Breast epithelium (tissue), 4 donors: ENCODE results near the gene LZTFL1. TPM values are rescaled to one million over a fixed set of nuclear protein-coding genes. Genes with fewer than 3 reads are reported as not detected.

Experiments
- DNase-seq, 2 donors: peaks; one replicate each; pipeline ENCODE4 v3.0.0-alpha.2; 2019; ENCODE audit warnings: low spot score in 2 of 2
- H3K27ac ChIP-seq, 2 donors: fragments of 200-600 bp; sonication (generic) in 1 of 2; one replicate each; pipeline ENCODE4 v1.5.1; 2016 to 2019; ENCODE audit warnings: mild to moderate bottlenecking in 1 of 2
- H3K27me3 ChIP-seq, 2 donors: fragments of 200-600 bp; sonication (generic) in 1 of 2; one replicate each; pipeline versions ENCODE4 v1.5.1 to v1.6.0; 2017 to 2019; ENCODE audit warnings: control low read depth in 1 of 2, mild to moderate bottlenecking in 1 of 2
- H3K36me3 ChIP-seq: fragments of 200-600 bp; one replicate; pipeline ENCODE4 v1.5.1; 2019
- H3K4me1 ChIP-seq, 2 donors: fragments of 200-600 bp; sonication (generic); one replicate each; pipeline ENCODE4 v1.5.1; 2016 to 2019; ENCODE audit warnings: control low read depth in 1 of 2
- H3K4me3 ChIP-seq, 3 donors: fragments of 200-600 bp; sonication (generic); 1 replicate in 2 of 3; 2 replicates in 1 of 3; pipeline ENCODE4 v1.5.1; 2016 to 2019; ENCODE audit warnings: mild to moderate bottlenecking in 3 of 3, moderate library complexity in 2 of 3
- H3K9me3 ChIP-seq, 2 donors: fragments of 200-600 bp; sonication (generic) in 1 of 2; one replicate each; pipeline ENCODE4 v1.5.1; 2016 to 2019; ENCODE audit warnings: control low read depth in 1 of 2
- POLR2A ChIP-seq: fragments of 450-650 bp; IDR thresholded peaks from one replicate; pipeline ENCODE4 v1.6.1; 2016; ENCODE audit warnings: antibody characterized with exemption, mild to moderate bottlenecking, moderate library complexity
- POLR2AphosphoS5 ChIP-seq, 3 donors: sonication (generic); formaldehyde crosslinking; IDR thresholded peaks; one replicate each; pipeline ENCODE4 v1.6.1; 2017; ENCODE audit warnings: antibody characterized with exemption in 3 of 3
- intact Hi-C: fragments of 100-400 bp; cut with DNase I; formaldehyde crosslinking; loops from one replicate; pipeline ENCODE4 v1.15.1; 2023; ENCODE audit warnings: low total_unique reads
- total RNA-seq, 3 donors: library from RNA; depleted of rRNA; stranded (reverse); fragments of >200 nt; gene quantifications; one replicate each; pipeline ENCODE4 v1.1.0, GENCODE V29; 2016
- TF ChIP-seq, protein P1 (sequence below), 3 donors: fragments of 450-650 bp; IDR thresholded peaks; one replicate each; pipeline ENCODE4 v1.5.1; 2016 to 2017; ENCODE audit warnings: antibody characterized with exemption in 3 of 3, mild to moderate bottlenecking in 3 of 3, moderate library complexity in 3 of 3

LZTFL1 gene
- total RNA-seq, 3 donors from 2014 or later = 17.0 to 39.2 (median 22.1) TPM

GRCh38 chr3:45826321-45826720 lies 15.6 kb downstream of the LZTFL1 start:
- DNase-seq = no peak
- intact Hi-C loops = no loop called here
- Histone ChIP-seq H3K27me3 (no peaks in the 10 kb centered on the region), H3K4me3 (no peak overlapping the region), H3K27ac (no peak overlapping the region), H3K36me3 (peaks cover 4% of the 10 kb centered on the region), H3K9me3 (no peaks in the 10 kb centered on the region), H3K4me1 (no peaks in the 10 kb centered on the region)
- TF ChIP-seq POLR2A = no peak
- TF ChIP-seq POLR2AphosphoS5 (IDR thresholded peaks at IDR 0.05) = no peak
- TF ChIP-seq, protein P1, sequence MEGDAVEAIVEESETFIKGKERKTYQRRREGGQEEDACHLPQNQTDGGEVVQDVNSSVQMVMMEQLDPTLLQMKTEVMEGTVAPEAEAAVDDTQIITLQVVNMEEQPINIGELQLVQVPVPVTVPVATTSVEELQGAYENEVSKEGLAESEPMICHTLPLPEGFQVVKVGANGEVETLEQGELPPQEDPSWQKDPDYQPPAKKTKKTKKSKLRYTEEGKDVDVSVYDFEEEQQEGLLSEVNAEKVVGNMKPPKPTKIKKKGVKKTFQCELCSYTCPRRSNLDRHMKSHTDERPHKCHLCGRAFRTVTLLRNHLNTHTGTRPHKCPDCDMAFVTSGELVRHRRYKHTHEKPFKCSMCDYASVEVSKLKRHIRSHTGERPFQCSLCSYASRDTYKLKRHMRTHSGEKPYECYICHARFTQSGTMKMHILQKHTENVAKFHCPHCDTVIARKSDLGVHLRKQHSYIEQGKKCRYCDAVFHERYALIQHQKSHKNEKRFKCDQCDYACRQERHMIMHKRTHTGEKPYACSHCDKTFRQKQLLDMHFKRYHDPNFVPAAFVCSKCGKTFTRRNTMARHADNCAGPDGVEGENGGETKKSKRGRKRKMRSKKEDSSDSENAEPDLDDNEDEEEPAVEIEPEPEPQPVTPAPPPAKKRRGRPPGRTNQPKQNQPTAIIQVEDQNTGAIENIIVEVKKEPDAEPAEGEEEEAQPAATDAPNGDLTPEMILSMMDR (IDR thresholded peaks at IDR 0.05) = no peak

DNA sequence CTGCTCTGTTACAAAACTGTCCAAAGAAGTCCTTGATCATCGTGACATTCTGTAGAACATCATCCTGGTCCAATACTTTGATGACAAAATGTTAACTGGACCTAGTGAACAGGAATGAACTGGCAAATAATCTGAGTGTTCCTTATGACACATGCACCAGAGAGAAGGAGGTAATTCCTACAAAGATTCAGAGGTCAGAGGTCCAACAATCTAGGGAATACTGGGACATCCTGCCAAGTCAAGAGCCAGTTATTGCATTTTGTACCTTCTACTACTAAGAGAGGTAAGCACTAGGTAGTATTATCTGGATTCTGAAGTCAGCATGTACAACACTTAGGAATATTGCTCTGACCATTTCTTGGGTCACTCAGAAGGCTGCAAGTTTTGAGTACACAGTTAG lies 20.8 kb downstream of the LZTFL1 start:
- intact Hi-C loops = no loop called here
- peaks cover 0 to 5% of the 10 kb centered on the region in 2 donors for H3K4me1 ChIP-seq
- no peak overlapping the region for H3K4me3 ChIP-seq
- no peak for DNase-seq
- no peaks in the 10 kb centered on the region for H3K27me3 ChIP-seq
- no peak overlapping the region for H3K27ac ChIP-seq
- peaks cover 0 to 3% of the 10 kb centered on the region in 2 donors for H3K9me3 ChIP-seq
- TF ChIP-seq POLR2AphosphoS5 (IDR thresholded peaks at IDR 0.05) (no peak), POLR2A (no peak)
- TF ChIP-seq, protein P1 (IDR thresholded peaks at IDR 0.05) = no peak
- H3K36me3 ChIP-seq = no peaks in the 10 kb centered on the region

GRCh38 chr3:45819543-45819942 lies 22.4 kb downstream of the LZTFL1 start:
- H3K27me3 ChIP-seq = no peaks in the 10 kb centered on the region
- H3K9me3 ChIP-seq = peaks cover 0 to 3% of the 10 kb centered on the region in 2 donors
- no peaks in the 10 kb centered on the region for H3K36me3 ChIP-seq
- intact Hi-C loops = no loop called here
- no peak overlapping the region for H3K4me3 ChIP-seq
- no peak for DNase-seq
- no peak for TF ChIP-seq POLR2AphosphoS5 (IDR thresholded peaks at IDR 0.05)
- TF ChIP-seq, protein P1 (IDR thresholded peaks at IDR 0.05) = no peak
- TF ChIP-seq POLR2A = no peak
- H3K4me1 ChIP-seq = peaks cover 0 to 5% of the 10 kb centered on the region in 2 donors
- H3K27ac ChIP-seq = peak overlapping the region in 1 of 2 donors; percentile 87

GRCh38 chr3:45817831-45818522 lies 23.9 kb downstream of the LZTFL1 start:
- Histone ChIP-seq H3K4me3 (no peak overlapping the region), H3K4me1 (peaks cover 0 to 5% of the 10 kb centered on the region in 2 donors), H3K9me3 (peaks cover 0 to 3% of the 10 kb centered on the region in 2 donors), H3K27ac (peak overlapping the region; percentile 83 to 87), H3K36me3 (no peaks in the 10 kb centered on the region), H3K27me3 (no peaks in the 10 kb centered on the region)
- peak in 1 of 2 donors; percentile 83 for DNase-seq
- TF ChIP-seq POLR2A = no peak
- TF ChIP-seq, protein P1 (IDR thresholded peaks at IDR 0.05) = no peak
- TF ChIP-seq POLR2AphosphoS5 (IDR thresholded peaks at IDR 0.05) = peak in 2 of 3 donors; percentile 66 to 83
- intact Hi-C loops = no loop called here

DNA sequence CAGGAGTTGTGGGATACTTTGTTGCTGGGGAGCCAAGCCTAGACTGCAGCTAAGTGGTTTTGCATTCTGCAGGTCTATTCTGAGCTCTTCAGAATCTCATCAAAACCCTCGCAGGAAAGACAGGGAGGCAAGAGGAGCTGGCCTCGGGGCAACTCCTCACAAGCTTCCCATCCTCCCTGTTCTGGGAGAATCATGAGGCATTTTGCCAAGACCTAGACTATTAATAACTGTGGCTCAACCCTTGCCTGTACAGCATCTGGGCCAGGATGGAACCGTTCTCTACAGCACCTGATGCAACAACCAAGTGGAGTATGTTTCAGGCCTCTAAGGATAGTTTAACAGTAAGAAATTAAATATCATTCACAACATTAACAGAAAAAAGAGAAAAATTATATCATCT lies 25.4 kb downstream of the LZTFL1 start:
- intact Hi-C loops = no loop called here
- TF ChIP-seq POLR2A = no peak
- no peak for TF ChIP-seq POLR2AphosphoS5 (IDR thresholded peaks at IDR 0.05)
- TF ChIP-seq, protein P1 (IDR thresholded peaks at IDR 0.05) = no peak
- no peaks in the 10 kb centered on the region for H3K36me3 ChIP-seq
- H3K9me3 ChIP-seq = peaks cover 0 to 3% of the 10 kb centered on the region in 2 donors
- no peaks in the 10 kb centered on the region for H3K27me3 ChIP-seq
- peak overlapping the region; percentile 38 to 55 for H3K27ac ChIP-seq
- H3K4me1 ChIP-seq = peaks cover 0 to 5% of the 10 kb centered on the region in 2 donors
- DNase-seq = peak in 1 of 2 donors; percentile 31
- no peak overlapping the region for H3K4me3 ChIP-seq
